ENCODE results near the gene SLFN14. TPM values are rescaled to one million over a fixed set of nuclear protein-coding genes. Genes with fewer than 3 reads are reported as not detected.
"Not testable (repeated sequence)": the region's sequence is repeated elsewhere in the genome, so short reads cannot be mapped to it uniquely, and the experiment has no call there.

Gene SLFN14
- total RNA-seq, 1 experiment from 2014 or later = not detected

DNA sequence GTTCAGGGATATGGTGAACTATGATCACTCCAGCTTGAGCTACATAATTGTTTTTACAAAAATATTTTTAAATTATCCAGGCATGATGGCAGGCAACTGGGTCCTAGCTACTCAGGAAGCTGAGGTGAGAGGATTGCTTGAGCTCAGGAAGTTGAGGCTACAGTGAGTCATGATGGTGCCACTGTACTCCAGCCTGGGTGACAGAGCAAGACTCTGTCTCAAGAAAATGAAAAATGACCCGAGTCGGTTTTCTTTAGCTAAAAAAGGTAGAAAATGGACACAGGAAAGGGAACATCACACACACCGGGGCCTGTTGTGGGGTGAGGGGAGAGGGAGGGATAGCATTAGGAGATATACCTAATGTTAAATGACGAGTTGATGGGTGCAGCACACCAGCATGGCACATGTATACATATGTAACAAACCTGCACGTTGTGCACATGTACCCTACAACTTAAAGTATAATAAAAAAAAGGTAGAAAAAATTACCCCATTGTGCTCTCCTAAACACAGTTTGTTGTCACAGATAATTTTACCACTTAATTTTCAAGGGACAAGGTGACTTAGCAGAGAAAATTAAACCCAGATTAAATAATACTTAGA is 38.9 kb downstream of the SLFN14 start:
- in situ Hi-C loops (cut with HindIII; ENCODE audit: low pct_unique_long_range_greater_than_20kb, low sequenced_read_pairs); H3K27ac ChIP-seq (ENCODE audit: low read length); H3K27me3 ChIP-seq (ENCODE audit: control insufficient read depth, insufficient read depth, low read length); POLR2A ChIA-PET; H3K4me1 ChIP-seq (ENCODE audit: control insufficient read depth, insufficient read depth, low read length); ATAC-seq; DNase-seq (ENCODE audit: low read depth, low spot score); H3K9me3 ChIP-seq (ENCODE audit: control insufficient read depth, insufficient read depth, low read depth, low read length); H3K36me3 ChIP-seq (ENCODE audit: control insufficient read depth, insufficient read depth, low read length); H3K4me3 ChIP-seq (ENCODE audit: low read depth in 2 of 2, low read length in 2 of 2); BruUV-seq (replicated peaks); intact Hi-C loops (cut with micrococcal nuclease; ENCODE audit: unreplicated experiment): not testable (repeated sequence)
- CTCF ChIA-PET = interaction anchor here (0.5 to 0.6 kb wide), 3 partner anchors 17 to 74 kb away, joined by 3 to 6 read pairs (median 3); no protein-coding TSS in a partner anchor

DNA sequence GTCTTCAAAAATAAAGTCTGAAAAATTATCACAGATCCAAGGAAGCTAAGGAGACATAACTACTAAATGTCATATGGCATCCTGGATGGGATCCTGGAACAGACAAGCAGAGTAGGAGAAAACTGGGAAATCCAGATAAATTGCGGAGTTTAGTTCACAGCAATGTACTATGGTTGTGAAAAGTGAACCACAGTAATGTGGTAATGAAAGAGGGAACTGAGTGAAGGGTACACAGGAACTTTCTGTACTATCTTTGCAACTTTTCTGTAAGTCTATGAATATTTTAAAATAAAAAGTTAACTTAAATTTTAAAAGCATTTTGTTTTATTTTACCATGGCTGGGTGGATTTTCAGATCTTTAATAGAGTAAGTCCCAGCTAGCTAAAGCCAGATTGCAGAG is 39.5 kb downstream of the SLFN14 start:
- ChIA-PET POLR2A (no interaction called here), CTCF (no interaction called here)
- Histone ChIP-seq H3K9me3 (ENCODE audit: control insufficient read depth, insufficient read depth, low read depth, low read length) (no peaks in the 10 kb centered on the region), H3K4me3 (ENCODE audit: low read depth in 2 of 2, low read length in 2 of 2) (no peak overlapping the region), H3K27ac (ENCODE audit: low read length) (no peak overlapping the region), H3K27me3 (ENCODE audit: control insufficient read depth, insufficient read depth, low read length) (no peaks in the 10 kb centered on the region), H3K36me3 (ENCODE audit: control insufficient read depth, insufficient read depth, low read length) (no peaks in the 10 kb centered on the region), H3K4me1 (ENCODE audit: control insufficient read depth, insufficient read depth, low read length) (no peaks in the 10 kb centered on the region)
- no TSS peak for BruUV-seq (replicated peaks)
- ATAC-seq = no peak
- TF ChIP-seq TCF7L2 (IDR thresholded peaks at IDR 0.05; ENCODE audit: low read depth, low read length) (no peak), POLR2AphosphoS5 (IDR thresholded peaks at IDR 0.05; ENCODE audit: low read depth, low read length) (no peak), SIN3A (IDR thresholded peaks at IDR 0.05; ENCODE audit: borderline replicate concordance, insufficient read depth, low read depth, low read length) (no peak)
- TF ChIP-seq, protein P1, sequence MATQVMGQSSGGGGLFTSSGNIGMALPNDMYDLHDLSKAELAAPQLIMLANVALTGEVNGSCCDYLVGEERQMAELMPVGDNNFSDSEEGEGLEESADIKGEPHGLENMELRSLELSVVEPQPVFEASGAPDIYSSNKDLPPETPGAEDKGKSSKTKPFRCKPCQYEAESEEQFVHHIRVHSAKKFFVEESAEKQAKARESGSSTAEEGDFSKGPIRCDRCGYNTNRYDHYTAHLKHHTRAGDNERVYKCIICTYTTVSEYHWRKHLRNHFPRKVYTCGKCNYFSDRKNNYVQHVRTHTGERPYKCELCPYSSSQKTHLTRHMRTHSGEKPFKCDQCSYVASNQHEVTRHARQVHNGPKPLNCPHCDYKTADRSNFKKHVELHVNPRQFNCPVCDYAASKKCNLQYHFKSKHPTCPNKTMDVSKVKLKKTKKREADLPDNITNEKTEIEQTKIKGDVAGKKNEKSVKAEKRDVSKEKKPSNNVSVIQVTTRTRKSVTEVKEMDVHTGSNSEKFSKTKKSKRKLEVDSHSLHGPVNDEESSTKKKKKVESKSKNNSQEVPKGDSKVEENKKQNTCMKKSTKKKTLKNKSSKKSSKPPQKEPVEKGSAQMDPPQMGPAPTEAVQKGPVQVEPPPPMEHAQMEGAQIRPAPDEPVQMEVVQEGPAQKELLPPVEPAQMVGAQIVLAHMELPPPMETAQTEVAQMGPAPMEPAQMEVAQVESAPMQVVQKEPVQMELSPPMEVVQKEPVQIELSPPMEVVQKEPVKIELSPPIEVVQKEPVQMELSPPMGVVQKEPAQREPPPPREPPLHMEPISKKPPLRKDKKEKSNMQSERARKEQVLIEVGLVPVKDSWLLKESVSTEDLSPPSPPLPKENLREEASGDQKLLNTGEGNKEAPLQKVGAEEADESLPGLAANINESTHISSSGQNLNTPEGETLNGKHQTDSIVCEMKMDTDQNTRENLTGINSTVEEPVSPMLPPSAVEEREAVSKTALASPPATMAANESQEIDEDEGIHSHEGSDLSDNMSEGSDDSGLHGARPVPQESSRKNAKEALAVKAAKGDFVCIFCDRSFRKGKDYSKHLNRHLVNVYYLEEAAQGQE (IDR thresholded peaks at IDR 0.05; ENCODE audit: insufficient read depth in 1 of 2, low read depth in 2 of 2, low read length in 1 of 2) = no peak
- TF ChIP-seq, protein P2, sequence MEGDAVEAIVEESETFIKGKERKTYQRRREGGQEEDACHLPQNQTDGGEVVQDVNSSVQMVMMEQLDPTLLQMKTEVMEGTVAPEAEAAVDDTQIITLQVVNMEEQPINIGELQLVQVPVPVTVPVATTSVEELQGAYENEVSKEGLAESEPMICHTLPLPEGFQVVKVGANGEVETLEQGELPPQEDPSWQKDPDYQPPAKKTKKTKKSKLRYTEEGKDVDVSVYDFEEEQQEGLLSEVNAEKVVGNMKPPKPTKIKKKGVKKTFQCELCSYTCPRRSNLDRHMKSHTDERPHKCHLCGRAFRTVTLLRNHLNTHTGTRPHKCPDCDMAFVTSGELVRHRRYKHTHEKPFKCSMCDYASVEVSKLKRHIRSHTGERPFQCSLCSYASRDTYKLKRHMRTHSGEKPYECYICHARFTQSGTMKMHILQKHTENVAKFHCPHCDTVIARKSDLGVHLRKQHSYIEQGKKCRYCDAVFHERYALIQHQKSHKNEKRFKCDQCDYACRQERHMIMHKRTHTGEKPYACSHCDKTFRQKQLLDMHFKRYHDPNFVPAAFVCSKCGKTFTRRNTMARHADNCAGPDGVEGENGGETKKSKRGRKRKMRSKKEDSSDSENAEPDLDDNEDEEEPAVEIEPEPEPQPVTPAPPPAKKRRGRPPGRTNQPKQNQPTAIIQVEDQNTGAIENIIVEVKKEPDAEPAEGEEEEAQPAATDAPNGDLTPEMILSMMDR (IDR thresholded peaks at IDR 0.05) = no peak
- DNase-seq (ENCODE audit: low read depth, low spot score) = no peak
- in situ Hi-C loops (cut with HindIII; ENCODE audit: low pct_unique_long_range_greater_than_20kb, low sequenced_read_pairs) (no loop called here), intact Hi-C loops (cut with micrococcal nuclease; ENCODE audit: unreplicated experiment) (no loop called here)

DNA sequence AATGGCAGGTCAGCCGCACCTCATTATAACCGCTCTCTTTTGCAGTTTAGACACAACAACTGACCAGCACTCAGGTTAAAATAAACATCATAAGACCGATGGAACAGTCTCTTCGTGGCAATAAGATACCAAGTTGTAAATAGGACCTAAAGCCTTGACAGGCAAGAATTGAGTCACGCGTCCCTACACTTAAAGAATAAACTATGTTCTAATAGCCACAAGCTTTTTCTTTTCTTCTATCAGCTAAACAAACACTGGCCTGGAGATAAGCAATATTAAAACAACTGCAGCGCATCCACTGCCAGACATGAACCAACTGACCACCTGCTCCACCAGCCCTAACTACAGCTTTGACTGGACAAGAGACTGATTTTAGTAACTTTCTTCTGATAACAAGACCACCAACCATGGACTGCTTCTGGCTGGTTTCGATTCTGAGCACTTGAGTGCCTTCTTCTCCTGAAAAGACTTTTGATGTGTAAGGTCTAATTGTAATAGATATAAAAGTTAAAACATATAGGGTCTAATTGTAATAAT is 40.6 kb downstream of the SLFN14 start:
- CTCF ChIA-PET = interaction anchor here (0.7 kb wide), 1 partner anchor 244 kb away, joined by 3 read pairs; no protein-coding TSS in a partner anchor
- ATAC-seq = no peak

More for the DNA sequence above, 40.6 kb downstream of the SLFN14 start:
- Histone ChIP-seq H3K36me3 (ENCODE audit: control insufficient read depth, insufficient read depth, low read length) (no peaks in the 10 kb centered on the region), H3K27me3 (ENCODE audit: control insufficient read depth, insufficient read depth, low read length) (no peaks in the 10 kb centered on the region), H3K4me3 (ENCODE audit: low read depth in 2 of 2, low read length in 2 of 2) (no peak overlapping the region), H3K9me3 (ENCODE audit: control insufficient read depth, insufficient read depth, low read depth, low read length) (no peaks in the 10 kb centered on the region), H3K4me1 (ENCODE audit: control insufficient read depth, insufficient read depth, low read length) (no peaks in the 10 kb centered on the region), H3K27ac (ENCODE audit: low read length) (no peak overlapping the region)
- POLR2A ChIA-PET = no interaction called here
- TF ChIP-seq TCF7L2 (IDR thresholded peaks at IDR 0.05; ENCODE audit: low read depth, low read length) = 0 out of 2 replicates have a peak, but pooled peaks have one; percentile 23
- TF ChIP-seq, protein P2 (IDR thresholded peaks at IDR 0.05) = no peak
- no TSS peak for BruUV-seq (replicated peaks)
- in situ Hi-C loops (cut with HindIII; ENCODE audit: low pct_unique_long_range_greater_than_20kb, low sequenced_read_pairs) = no loop called here
- DNase-seq (ENCODE audit: low read depth, low spot score) = no peak
- intact Hi-C loops (cut with micrococcal nuclease; ENCODE audit: unreplicated experiment) = no loop called here

Measured in Panc1 (cell line).